Left lung (tissue), 14 donors: ENCODE data around the gene PEX5L. TPM values are rescaled to one million over a fixed set of nuclear protein-coding genes. Genes with fewer than 3 reads are reported as not detected.
A peak's percentile ranks its signal among the peaks of the same experiment; 100 is the strongest.

Experiments used
- ATAC-seq: fragments of 200-7000 bp; cut with Tn5 transposase; one replicate; pipeline ENCODE4 v1.9.1; 2020; ENCODE audit warnings: moderate library complexity
- DNase-seq, 4 donors: peaks; one replicate each; pipeline ENCODE4 v3.0.0-alpha.2; 2013 to 2020
- H3K27ac ChIP-seq, 2 donors: fragments of 200-600 bp; sonication (generic) in 1 of 2; one replicate each; pipeline versions ENCODE4 v1.5.0 to v1.8.0; 2020 to 2021
- H3K27me3 ChIP-seq, 2 donors: fragments of 200-600 bp; sonication (generic) in 1 of 2; one replicate each; pipeline versions ENCODE4 v1.5.0 to v1.8.0; 2020 to 2021
- H3K36me3 ChIP-seq, 2 donors: fragments of 200-600 bp; sonication (generic) in 1 of 2; one replicate each; pipeline versions ENCODE4 v1.5.0 to v1.8.0; 2020 to 2021
- H3K4me1 ChIP-seq, 2 donors: fragments of 200-600 bp; one replicate each; pipeline ENCODE4 v1.8.0; 2021
- H3K4me3 ChIP-seq, 2 donors: fragments of 200-600 bp; sonication (generic) in 1 of 2; one replicate each; pipeline versions ENCODE4 v1.5.0 to v1.8.0; 2020 to 2021; ENCODE audit warnings: mild to moderate bottlenecking in 1 of 2
- H3K9me3 ChIP-seq, 2 donors: fragments of 200-600 bp; sonication (generic) in 1 of 2; one replicate each; pipeline versions ENCODE4 v1.5.0 to v1.8.0; 2020 to 2021
- intact Hi-C, 2 donors: fragments of 100-400 bp; cut with DNase I; formaldehyde crosslinking; loops; one replicate each; pipeline versions ENCODE4 v1.11.2 to v1.14.2; 2022
- long read RNA-seq, 12 donors: library from polyadenylated mRNA in 2 of 12; unstranded in 2 of 12; transcript quantifications; one replicate each; pipeline ENCODE4 v2.0.0 and lab custom pipeline, GENCODE V29; 2019 to 2026
- polyA plus RNA-seq, 6 donors: library from polyadenylated mRNA; unstranded; fragments of 120-200 nt; gene quantifications; one replicate each; pipeline ENCODE4 v1.2.1, GENCODE V29; 2013; ENCODE audit not compliant: insufficient read length in 6 of 6
- total RNA-seq, 2 donors: library from RNA; stranded (reverse); fragmentation: NEBNext Ultra II Directional; extraction: Animal tissue kit (Norgen Biotek cat#: 25700); gene quantifications; one replicate each; pipeline ENCODE4 v1.2.1, GENCODE V29; 2021
- TF ChIP-seq, protein P1 (sequence below), 2 donors: fragments of 200-600 bp; sonication (generic) in 1 of 2; IDR thresholded peaks; one replicate each; pipeline versions ENCODE4 v1.5.0 to v1.8.0; 2021; ENCODE audit warnings: antibody characterized with exemption in 2 of 2
- donor health status: DM: no; HTN: yes; CAD: no.
- donor health status: DM: no; HTN: no; CAD: no.

PEX5L gene, protein sequence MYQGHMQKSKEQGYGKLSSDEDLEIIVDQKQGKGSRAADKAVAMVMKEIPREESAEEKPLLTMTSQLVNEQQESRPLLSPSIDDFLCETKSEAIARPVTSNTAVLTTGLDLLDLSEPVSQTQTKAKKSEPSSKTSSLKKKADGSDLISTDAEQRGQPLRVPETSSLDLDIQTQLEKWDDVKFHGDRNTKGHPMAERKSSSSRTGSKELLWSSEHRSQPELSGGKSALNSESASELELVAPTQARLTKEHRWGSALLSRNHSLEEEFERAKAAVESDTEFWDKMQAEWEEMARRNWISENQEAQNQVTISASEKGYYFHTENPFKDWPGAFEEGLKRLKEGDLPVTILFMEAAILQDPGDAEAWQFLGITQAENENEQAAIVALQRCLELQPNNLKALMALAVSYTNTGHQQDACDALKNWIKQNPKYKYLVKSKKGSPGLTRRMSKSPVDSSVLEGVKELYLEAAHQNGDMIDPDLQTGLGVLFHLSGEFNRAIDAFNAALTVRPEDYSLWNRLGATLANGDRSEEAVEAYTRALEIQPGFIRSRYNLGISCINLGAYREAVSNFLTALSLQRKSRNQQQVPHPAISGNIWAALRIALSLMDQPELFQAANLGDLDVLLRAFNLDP
- total RNA-seq (not detected), polyA plus RNA-seq (under 1 TPM; 0.33 to 0.63 (median 0.49) TPM)
- long read RNA-seq, donor 1 = 0 reads
- long read RNA-seq, donor 2 = 0 reads
- long read RNA-seq, donor 3 = 0 reads
- long read RNA-seq, donor 4 = 0 reads
- long read RNA-seq, donor 5 = 0 reads
- long read RNA-seq, donor 6 = 0 reads
- long read RNA-seq, donor 7 = 0 reads
- long read RNA-seq, donor 8 = 0 reads
- long read RNA-seq, donor 9 = 0 reads
- long read RNA-seq, donor 10 = 0 reads
- long read RNA-seq, donor 11 = 0 reads
- long read RNA-seq, donor 12 = 0 reads

DNA sequence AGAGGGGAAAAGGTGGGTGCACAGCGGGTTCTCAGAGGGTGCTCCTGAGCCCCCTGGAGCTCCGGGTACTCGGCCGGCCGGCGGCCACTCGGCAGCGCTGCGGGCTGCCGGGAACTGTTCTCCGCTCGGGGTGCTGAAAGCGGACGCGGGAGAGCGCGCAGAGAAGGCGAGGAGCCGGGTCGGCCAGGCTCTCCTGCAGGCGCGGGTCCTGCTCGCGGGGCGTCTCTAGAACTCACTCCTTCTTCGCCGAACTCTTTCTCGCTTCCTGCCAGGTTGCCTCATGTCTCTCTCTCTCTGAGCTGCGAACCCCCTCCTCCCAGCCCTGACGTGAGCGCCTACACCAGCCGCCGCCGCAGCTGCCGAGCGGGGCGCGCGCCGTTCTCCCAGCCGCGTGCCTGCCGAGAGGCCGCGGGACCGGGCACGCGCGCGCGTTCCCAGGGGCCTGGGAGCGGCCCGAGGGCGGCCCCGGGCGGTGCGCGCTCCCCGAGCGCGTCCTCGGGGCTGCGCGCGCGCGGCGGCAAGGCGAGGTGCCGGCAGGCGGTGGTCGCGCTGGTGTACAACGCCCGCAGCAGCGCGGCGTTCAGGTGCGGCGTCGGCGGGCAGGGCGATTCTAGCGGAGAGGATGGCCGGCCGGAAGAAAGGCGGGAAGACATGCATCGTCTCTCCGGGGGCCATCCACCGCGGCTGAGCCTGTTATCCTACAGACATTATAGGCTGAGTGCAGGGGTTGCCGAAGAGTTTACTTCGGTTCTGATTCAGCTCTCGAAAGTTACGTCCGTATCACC, at the start of gene PEX5L:
Gene PEX5L (minus strand): TSS at position 267 of the 785 bp plus-strand sequence. CDS start 338 bp downstream, outside the sequence.
- H3K36me3 ChIP-seq = no peaks in the 10 kb centered on the region
- peak; percentile 39 to 85 (median 61) for DNase-seq
- peak; percentile 95 for ATAC-seq
- intact Hi-C loops = no loop called here
- peaks cover 29 to 77% of the 10 kb centered on the region in 2 donors for H3K27me3 ChIP-seq
- H3K9me3 ChIP-seq = no peaks in the 10 kb centered on the region
- TF ChIP-seq, protein P1, sequence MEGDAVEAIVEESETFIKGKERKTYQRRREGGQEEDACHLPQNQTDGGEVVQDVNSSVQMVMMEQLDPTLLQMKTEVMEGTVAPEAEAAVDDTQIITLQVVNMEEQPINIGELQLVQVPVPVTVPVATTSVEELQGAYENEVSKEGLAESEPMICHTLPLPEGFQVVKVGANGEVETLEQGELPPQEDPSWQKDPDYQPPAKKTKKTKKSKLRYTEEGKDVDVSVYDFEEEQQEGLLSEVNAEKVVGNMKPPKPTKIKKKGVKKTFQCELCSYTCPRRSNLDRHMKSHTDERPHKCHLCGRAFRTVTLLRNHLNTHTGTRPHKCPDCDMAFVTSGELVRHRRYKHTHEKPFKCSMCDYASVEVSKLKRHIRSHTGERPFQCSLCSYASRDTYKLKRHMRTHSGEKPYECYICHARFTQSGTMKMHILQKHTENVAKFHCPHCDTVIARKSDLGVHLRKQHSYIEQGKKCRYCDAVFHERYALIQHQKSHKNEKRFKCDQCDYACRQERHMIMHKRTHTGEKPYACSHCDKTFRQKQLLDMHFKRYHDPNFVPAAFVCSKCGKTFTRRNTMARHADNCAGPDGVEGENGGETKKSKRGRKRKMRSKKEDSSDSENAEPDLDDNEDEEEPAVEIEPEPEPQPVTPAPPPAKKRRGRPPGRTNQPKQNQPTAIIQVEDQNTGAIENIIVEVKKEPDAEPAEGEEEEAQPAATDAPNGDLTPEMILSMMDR (IDR thresholded peaks at IDR 0.05) = no peak
- H3K4me3 ChIP-seq = peak within 1 kb of the TSS in 1 of 2 donors; percentile 25
- H3K4me1 ChIP-seq = peaks cover 0 to 7% of the 10 kb centered on the region in 2 donors
- no peak within 1 kb of the TSS for H3K27ac ChIP-seq

DNA sequence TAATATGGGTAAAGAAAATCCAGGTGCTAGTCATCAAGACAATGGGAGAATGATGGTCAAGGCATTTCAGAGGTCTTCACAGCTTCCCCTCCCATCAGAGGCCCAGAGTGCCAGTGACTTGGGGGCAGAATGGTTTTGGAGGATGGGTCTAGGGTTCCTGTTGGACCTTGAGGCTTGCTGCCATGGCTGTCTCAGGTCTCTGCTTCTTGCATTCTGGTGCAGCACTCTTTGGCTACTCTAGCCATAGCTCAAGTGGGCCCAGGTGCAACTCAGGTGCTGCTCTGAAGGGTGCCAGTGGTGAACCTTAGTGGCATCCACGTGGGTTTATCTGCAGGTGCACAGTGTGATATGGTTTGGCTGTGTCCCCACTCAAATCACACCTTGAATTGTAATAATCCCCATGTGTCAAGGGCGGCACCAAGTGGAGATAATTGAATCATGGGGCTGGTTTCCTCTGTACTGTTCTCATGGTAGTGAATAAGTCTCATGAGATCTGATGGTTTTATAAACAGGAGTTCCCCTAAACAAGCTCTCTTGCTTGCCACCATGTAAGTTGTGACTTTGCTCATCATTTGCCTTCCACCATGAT, 48.5 kb upstream of the PEX5L start:
- TF ChIP-seq, protein P1 (IDR thresholded peaks at IDR 0.05) = no peak
- no peaks in the 10 kb centered on the region for H3K27me3 ChIP-seq
- H3K9me3 ChIP-seq = peaks cover 0 to 2% of the 10 kb centered on the region in 2 donors
- H3K4me1 ChIP-seq = no peaks in the 10 kb centered on the region
- no peak overlapping the region for H3K27ac ChIP-seq
- DNase-seq = peak in 1 of 4 donors; percentile 28
- H3K36me3 ChIP-seq = no peaks in the 10 kb centered on the region
- intact Hi-C loops = no loop called here
- H3K4me3 ChIP-seq = no peak overlapping the region
- ATAC-seq = peak; percentile 27

DNA sequence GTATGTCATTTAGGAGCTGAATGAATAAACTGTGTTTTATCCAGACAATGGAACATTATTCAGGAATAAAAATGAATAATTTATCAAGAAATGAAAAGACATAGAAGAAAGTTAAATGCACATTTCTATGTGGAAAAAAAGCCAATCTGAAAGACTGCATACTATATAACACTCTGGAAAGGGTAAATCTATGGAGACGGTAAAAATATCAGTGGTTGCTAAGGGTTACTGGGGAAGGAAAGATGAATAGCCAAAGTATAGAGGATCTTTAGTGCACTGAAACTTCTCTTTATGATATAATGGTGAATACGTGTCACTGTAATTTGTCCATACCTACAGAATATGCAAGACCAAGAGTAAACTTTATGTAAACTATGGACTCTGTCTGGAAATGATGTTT, 46.0 kb upstream of the PEX5L start:
- no peaks in the 10 kb centered on the region for H3K9me3 ChIP-seq
- no peak for DNase-seq
- no peaks in the 10 kb centered on the region for H3K36me3 ChIP-seq
- ATAC-seq = no peak
- no peaks in the 10 kb centered on the region for H3K4me1 ChIP-seq
- H3K27me3 ChIP-seq = no peaks in the 10 kb centered on the region
- no peak overlapping the region for H3K27ac ChIP-seq
- intact Hi-C loops = no loop called here
- H3K4me3 ChIP-seq = no peak overlapping the region
- TF ChIP-seq, protein P1 (IDR thresholded peaks at IDR 0.05) = no peak

DNA sequence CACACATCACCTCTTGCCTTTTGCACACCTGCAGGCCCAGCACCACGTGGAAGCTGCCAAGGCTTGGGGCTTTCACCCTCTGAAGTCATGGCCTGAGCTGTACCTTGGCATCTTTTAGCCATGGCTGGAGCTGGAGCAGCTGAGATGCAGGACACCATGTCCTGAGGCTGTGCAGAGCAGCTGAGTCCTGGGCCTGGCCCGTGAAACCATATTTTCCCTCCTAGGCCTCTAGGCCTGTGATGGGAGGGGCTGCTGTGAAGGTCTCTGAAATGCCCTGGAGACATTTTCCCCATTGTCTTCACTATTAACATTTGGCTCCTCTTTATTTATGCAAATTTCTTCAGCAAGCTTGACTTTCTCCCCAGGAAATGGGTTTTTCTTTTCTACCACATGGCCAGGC, 41.9 kb upstream of the PEX5L start:
- Histone ChIP-seq H3K9me3 (no peaks in the 10 kb centered on the region), H3K36me3 (no peaks in the 10 kb centered on the region), H3K4me1 (no peaks in the 10 kb centered on the region), H3K27ac (no peak overlapping the region), H3K4me3 (no peak overlapping the region), H3K27me3 (no peaks in the 10 kb centered on the region)
- no peak for ATAC-seq
- DNase-seq = peak in 1 of 4 donors; percentile 31
- intact Hi-C loops = no loop called here
- TF ChIP-seq, protein P1 (IDR thresholded peaks at IDR 0.05) = no peak
